ENCODE data around the gene FAM131A. TPM values are rescaled to one million over a fixed set of nuclear protein-coding genes. Genes with fewer than 3 reads are reported as not detected.

FAM131A gene
- total and polyA plus RNA-seq, 2 donors (not counting 3 experiments of a cell fraction or from before 2014, with no cell fraction given): 19.9 to 29.9 TPM

DNA sequence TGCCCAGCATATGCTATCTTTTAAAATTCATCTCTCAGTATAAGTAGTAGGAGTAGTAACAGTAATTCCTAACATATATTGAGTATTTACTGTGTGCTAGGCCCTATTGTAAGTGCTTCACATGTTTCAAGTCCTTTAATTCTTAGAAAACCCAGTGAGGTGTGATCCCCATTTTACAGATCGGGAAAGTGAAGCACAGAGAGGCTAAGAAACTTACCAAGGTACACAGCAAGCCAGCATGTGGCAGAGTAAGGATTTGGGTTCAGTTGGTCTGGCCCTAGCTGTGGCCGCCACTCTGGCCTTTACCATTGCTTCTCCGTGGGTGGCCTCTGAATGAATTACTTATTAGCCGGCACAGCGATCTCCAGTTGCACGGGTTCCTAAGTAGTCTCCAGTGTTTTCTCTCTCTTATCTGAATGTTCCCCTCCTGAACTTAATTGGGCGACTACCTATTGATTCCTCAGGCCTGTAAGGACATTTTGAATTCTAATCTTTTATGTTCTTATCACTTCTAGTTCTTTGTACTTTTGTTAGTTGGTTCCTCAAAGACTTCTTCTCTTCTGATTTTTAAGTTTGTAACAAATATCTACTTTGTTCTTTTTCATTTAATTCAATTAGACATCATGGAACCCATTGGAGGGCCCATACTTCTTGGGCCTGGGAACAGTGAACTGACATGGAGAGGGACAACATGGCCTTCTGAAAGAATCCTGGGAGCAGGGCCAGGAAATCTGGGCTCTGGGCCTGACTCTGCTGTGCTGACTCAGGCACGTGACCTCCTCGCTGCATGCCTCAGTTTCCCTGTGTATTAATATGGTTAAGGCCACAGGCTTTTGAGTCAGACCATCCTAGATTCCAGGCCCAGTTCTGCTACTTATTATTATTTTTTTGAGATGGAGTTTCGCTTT is 12.4 kb downstream of the FAM131A start:
- Histone ChIP-seq H3K4me2 (ENCODE audit: insufficient read depth, low read length) (no peak overlapping the region), H3K36me3 (ENCODE audit: control insufficient read depth in 2 of 2, extremely low read depth in 1 of 2, insufficient read depth in 2 of 2, low read length in 2 of 2) (peaks cover 2 to 7% of the 10 kb centered on the region in 2 experiments), H3K4me3 (replicated peaks in 1 of 3; ENCODE audit: insufficient read depth in 1 of 3, low read depth in 1 of 3, low read length in 3 of 3) (no peak overlapping the region), H3K9ac (replicated peaks; ENCODE audit: extremely low read depth, insufficient read depth, low read length) (no peak overlapping the region), H3K9me3 (replicated peaks; ENCODE audit: control insufficient read depth, insufficient read depth, low read length) (no peaks in the 10 kb centered on the region), H3K27me3 (ENCODE audit: control insufficient read depth in 2 of 2, insufficient read depth in 2 of 2, low read length in 2 of 2) (no peaks in the 10 kb centered on the region), H3K79me2 (ENCODE audit: control insufficient read depth, insufficient read depth, low read length) (no peaks in the 10 kb centered on the region), H3K9me1 (replicated peaks; ENCODE audit: control insufficient read depth, extremely low read depth, insufficient read depth, low read length) (no peaks in the 10 kb centered on the region), H2AFZ (ENCODE audit: low read depth, low read length) (no peak overlapping the region), H3K4me1 (ENCODE audit: control insufficient read depth, extremely low read depth, insufficient read depth, low read length) (no peaks in the 10 kb centered on the region), H4K20me1 (replicated peaks; ENCODE audit: control insufficient read depth, extremely low read depth, insufficient read depth, low read length) (no peaks in the 10 kb centered on the region), H3K27ac (ENCODE audit: insufficient read depth, low read depth, low read length) (no peak overlapping the region)
- dilution Hi-C loops (cut with MboI; ENCODE audit: extremely low pct_ligation_motif_present, low sequenced_read_pairs) (no loop called here), intact Hi-C loops (cut with micrococcal nuclease) (no loop called here)
- no peak for TF ChIP-seq POLR2AphosphoS5 (IDR thresholded peaks at IDR 0.05; ENCODE audit: insufficient read depth, low read depth, low read length)
- TF ChIP-seq, protein P1, sequence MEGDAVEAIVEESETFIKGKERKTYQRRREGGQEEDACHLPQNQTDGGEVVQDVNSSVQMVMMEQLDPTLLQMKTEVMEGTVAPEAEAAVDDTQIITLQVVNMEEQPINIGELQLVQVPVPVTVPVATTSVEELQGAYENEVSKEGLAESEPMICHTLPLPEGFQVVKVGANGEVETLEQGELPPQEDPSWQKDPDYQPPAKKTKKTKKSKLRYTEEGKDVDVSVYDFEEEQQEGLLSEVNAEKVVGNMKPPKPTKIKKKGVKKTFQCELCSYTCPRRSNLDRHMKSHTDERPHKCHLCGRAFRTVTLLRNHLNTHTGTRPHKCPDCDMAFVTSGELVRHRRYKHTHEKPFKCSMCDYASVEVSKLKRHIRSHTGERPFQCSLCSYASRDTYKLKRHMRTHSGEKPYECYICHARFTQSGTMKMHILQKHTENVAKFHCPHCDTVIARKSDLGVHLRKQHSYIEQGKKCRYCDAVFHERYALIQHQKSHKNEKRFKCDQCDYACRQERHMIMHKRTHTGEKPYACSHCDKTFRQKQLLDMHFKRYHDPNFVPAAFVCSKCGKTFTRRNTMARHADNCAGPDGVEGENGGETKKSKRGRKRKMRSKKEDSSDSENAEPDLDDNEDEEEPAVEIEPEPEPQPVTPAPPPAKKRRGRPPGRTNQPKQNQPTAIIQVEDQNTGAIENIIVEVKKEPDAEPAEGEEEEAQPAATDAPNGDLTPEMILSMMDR (IDR thresholded peaks at IDR 0.05; ENCODE audit: extremely low read depth in 1 of 2, insufficient read depth in 1 of 2, low read depth in 1 of 2, low read length in 2 of 2): no peak
- TF ChIP-seq, protein P2, sequence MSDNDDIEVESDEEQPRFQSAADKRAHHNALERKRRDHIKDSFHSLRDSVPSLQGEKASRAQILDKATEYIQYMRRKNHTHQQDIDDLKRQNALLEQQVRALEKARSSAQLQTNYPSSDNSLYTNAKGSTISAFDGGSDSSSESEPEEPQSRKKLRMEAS (IDR thresholded peaks at IDR 0.05; ENCODE audit: insufficient read depth, insufficient read length): no peak
- TF ChIP-seq JUN (IDR thresholded peaks at IDR 0.05; ENCODE audit: borderline replicate concordance, insufficient read depth, insufficient read length, low read depth): no peak
- no peak for TF ChIP-seq EZH2 (IDR thresholded peaks at IDR 0.05; ENCODE audit: borderline replicate concordance, low read depth, low read length, severe bottlenecking)
- TF ChIP-seq GATA2 (IDR thresholded peaks at IDR 0.05; ENCODE audit: insufficient read depth, insufficient read length, low read depth, low read length): no peak
- TF ChIP-seq FOS (IDR thresholded peaks at IDR 0.05; ENCODE audit: borderline replicate concordance, insufficient read depth, low read length): no peak
- TF ChIP-seq POLR2A (IDR thresholded peaks at IDR 0.05; ENCODE audit: low read depth, low read length): no peak
- FAIRE-seq (no peak), DNase-seq (ENCODE audit: low read depth, low spot score) (no peak)
- no TSS peak for BruUV-seq (replicated peaks)
- ChIA-PET POLR2A (no interaction called here), CTCF (no interaction called here)

All from endothelial cell of umbilical vein (primary cell).